ENCODE results near the gene AARS1.

AARS1 gene

GRCh38 chr16:70298988-70299938, 10.0 kb upstream of the AARS1 start, which contains the start of gene DDX19B (continued):
- TF ChIP-seq, protein P1, sequence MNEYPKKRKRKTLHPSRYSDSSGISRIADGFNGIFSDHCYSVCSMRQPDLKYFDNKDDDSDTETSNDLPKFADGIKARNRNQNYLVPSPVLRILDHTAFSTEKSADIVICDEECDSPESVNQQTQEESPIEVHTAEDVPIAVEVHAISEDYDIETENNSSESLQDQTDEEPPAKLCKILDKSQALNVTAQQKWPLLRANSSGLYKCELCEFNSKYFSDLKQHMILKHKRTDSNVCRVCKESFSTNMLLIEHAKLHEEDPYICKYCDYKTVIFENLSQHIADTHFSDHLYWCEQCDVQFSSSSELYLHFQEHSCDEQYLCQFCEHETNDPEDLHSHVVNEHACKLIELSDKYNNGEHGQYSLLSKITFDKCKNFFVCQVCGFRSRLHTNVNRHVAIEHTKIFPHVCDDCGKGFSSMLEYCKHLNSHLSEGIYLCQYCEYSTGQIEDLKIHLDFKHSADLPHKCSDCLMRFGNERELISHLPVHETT (tag by site-specific recombination; IDR thresholded peaks at IDR 0.05) = no peak
- TF ChIP-seq, protein P2, sequence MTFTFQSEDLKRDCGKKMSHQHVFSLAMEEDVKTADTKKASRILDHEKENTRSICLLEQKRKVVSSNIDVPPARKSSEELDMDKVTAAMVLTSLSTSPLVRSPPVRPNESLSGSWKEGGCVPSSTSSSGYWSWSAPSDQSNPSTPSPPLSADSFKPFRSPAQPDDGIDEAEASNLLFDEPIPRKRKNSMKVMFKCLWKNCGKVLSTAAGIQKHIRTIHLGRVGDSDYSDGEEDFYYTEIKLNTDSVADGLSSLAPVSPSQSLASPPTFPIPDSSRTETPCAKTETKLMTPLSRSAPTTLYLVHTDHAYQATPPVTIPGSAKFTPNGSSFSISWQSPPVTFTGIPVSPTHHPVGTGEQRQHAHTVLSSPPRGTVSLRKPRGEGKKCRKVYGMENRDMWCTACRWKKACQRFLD (tag by site-specific recombination; IDR thresholded peaks at IDR 0.05) = no peak
- no peak for TF ChIP-seq ZNF140 (tag by site-specific recombination; IDR thresholded peaks at IDR 0.05)
- 0 out of 2 replicates have a peak, but pooled peaks have one; percentile 47 for TF ChIP-seq ZBTB8A (tag by site-specific recombination; IDR thresholded peaks at IDR 0.05)
- TF ChIP-seq REPIN1 (tag by site-specific recombination; IDR thresholded peaks at IDR 0.05; ENCODE audit: low read depth) = no peak
- no peak for TF ChIP-seq ZNF571 (tag by site-specific recombination; IDR thresholded peaks at IDR 0.05)
- TF ChIP-seq, protein P3, sequence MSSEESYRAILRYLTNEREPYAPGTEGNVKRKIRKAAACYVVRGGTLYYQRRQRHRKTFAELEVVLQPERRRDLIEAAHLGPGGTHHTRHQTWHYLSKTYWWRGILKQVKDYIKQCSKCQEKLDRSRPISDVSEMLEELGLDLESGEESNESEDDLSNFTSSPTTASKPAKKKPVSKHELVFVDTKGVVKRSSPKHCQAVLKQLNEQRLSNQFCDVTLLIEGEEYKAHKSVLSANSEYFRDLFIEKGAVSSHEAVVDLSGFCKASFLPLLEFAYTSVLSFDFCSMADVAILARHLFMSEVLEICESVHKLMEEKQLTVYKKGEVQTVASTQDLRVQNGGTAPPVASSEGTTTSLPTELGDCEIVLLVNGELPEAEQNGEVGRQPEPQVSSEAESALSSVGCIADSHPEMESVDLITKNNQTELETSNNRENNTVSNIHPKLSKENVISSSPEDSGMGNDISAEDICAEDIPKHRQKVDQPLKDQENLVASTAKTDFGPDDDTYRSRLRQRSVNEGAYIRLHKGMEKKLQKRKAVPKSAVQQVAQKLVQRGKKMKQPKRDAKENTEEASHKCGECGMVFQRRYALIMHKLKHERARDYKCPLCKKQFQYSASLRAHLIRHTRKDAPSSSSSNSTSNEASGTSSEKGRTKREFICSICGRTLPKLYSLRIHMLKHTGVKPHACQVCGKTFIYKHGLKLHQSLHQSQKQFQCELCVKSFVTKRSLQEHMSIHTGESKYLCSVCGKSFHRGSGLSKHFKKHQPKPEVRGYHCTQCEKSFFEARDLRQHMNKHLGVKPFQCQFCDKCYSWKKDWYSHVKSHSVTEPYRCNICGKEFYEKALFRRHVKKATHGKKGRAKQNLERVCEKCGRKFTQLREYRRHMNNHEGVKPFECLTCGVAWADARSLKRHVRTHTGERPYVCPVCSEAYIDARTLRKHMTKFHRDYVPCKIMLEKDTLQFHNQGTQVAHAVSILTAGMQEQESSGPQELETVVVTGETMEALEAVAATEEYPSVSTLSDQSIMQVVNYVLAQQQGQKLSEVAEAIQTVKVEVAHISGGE (tag by site-specific recombination; conservative IDR thresholded peaks at IDR 0.05; ENCODE audit: low read depth) = peak; percentile 59
- TF ChIP-seq ZNF157 (tag by site-specific recombination; IDR thresholded peaks at IDR 0.05) = no peak
- TF ChIP-seq HOXD13 (CRISPR knock-in tag; IDR thresholded peaks at IDR 0.05; ENCODE audit: borderline replicate concordance) = no peak
- 0 out of 2 replicates have a peak, but pooled peaks have one; percentile 44 for TF ChIP-seq YY2 (tag by site-specific recombination; IDR thresholded peaks at IDR 0.05)
- no peak for TF ChIP-seq SALL2 (tag by site-specific recombination; IDR thresholded peaks at IDR 0.05; ENCODE audit: borderline replicate concordance)
- no peak for TF ChIP-seq MYNN (tag by site-specific recombination; IDR thresholded peaks at IDR 0.05; ENCODE audit: borderline replicate concordance)
- TF ChIP-seq, protein P4, sequence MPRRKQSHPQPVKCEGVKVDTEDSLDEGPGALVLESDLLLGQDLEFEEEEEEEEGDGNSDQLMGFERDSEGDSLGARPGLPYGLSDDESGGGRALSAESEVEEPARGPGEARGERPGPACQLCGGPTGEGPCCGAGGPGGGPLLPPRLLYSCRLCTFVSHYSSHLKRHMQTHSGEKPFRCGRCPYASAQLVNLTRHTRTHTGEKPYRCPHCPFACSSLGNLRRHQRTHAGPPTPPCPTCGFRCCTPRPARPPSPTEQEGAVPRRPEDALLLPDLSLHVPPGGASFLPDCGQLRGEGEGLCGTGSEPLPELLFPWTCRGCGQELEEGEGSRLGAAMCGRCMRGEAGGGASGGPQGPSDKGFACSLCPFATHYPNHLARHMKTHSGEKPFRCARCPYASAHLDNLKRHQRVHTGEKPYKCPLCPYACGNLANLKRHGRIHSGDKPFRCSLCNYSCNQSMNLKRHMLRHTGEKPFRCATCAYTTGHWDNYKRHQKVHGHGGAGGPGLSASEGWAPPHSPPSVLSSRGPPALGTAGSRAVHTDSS (tag by site-specific recombination; IDR thresholded peaks at IDR 0.05) = no peak
- no peak for TF ChIP-seq ZNF19 (tag by site-specific recombination; IDR thresholded peaks at IDR 0.05; ENCODE audit: low read depth)
- no peak for TF ChIP-seq ZNF169 (tag by site-specific recombination; IDR thresholded peaks at IDR 0.05)
- peak; percentile 38; the same call in 1 of the 2 replicates for TF ChIP-seq GLIS1 (tag by site-specific recombination; IDR thresholded peaks at IDR 0.05)
- TF ChIP-seq ZNF416 (tag by site-specific recombination; IDR thresholded peaks at IDR 0.05) = no peak
- TF ChIP-seq ZNF223 (tag by site-specific recombination; IDR thresholded peaks at IDR 0.05) = no peak
- TF ChIP-seq ZNF26 (tag by site-specific recombination; IDR thresholded peaks at IDR 0.05) = no peak
- TF ChIP-seq SCRT2 (tag by site-specific recombination; IDR thresholded peaks at IDR 0.05) = peak; percentile 41
- no peak; the same call in 1 of the 2 replicates for TF ChIP-seq ZXDB (tag by site-specific recombination; IDR thresholded peaks at IDR 0.05)
- peak; percentile 97 for TF ChIP-seq ZNF600 (tag by site-specific recombination; IDR thresholded peaks at IDR 0.05)
- TF ChIP-seq ZNF658 (tag by site-specific recombination; IDR thresholded peaks at IDR 0.05) = no peak
- TF ChIP-seq, protein P5, sequence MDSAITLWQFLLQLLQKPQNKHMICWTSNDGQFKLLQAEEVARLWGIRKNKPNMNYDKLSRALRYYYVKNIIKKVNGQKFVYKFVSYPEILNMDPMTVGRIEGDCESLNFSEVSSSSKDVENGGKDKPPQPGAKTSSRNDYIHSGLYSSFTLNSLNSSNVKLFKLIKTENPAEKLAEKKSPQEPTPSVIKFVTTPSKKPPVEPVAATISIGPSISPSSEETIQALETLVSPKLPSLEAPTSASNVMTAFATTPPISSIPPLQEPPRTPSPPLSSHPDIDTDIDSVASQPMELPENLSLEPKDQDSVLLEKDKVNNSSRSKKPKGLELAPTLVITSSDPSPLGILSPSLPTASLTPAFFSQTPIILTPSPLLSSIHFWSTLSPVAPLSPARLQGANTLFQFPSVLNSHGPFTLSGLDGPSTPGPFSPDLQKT (IDR thresholded peaks at IDR 0.05; ENCODE audit: borderline replicate concordance, low read depth, low read length) = no peak
- no peak for TF ChIP-seq SCRT1 (tag by site-specific recombination; IDR thresholded peaks at IDR 0.05; ENCODE audit: borderline replicate concordance)
- no peak for TF ChIP-seq ZNF37A (tag by site-specific recombination; IDR thresholded peaks at IDR 0.05)
- 0 out of 2 replicates have a peak, but pooled peaks have one; percentile 27 for TF ChIP-seq ZEB2 (tag by site-specific recombination; IDR thresholded peaks at IDR 0.05)

Measured in HEK293 (cell line).